ENCODE measurements around the gene RAD51B. TPM values are rescaled to one million over a fixed set of nuclear protein-coding genes. Genes with fewer than 3 reads are reported as not detected.

Gene RAD51B
- total and polyA plus RNA-seq, 3 donors from 2014 or later: 5.5 to 22.5 (median 19.1) TPM

- no peak for DNase-seq
- Histone ChIP-seq H3K9me3 (no peaks in the 10 kb centered on the region), H3K4me3 (no peak overlapping the region), H3K36me3 (ENCODE audit: low read depth, missing control alignments) (no peaks in the 10 kb centered on the region), H3K4me1 (no peaks in the 10 kb centered on the region), H3K27ac (no peak overlapping the region), H3K27me3 (no peaks in the 10 kb centered on the region)
- intact Hi-C loops (cut with DNase I; ENCODE audit: low total_unique reads): no loop called here
- TF ChIP-seq POLR2A (IDR thresholded peaks at IDR 0.05): no peak
- TF ChIP-seq, protein P1, sequence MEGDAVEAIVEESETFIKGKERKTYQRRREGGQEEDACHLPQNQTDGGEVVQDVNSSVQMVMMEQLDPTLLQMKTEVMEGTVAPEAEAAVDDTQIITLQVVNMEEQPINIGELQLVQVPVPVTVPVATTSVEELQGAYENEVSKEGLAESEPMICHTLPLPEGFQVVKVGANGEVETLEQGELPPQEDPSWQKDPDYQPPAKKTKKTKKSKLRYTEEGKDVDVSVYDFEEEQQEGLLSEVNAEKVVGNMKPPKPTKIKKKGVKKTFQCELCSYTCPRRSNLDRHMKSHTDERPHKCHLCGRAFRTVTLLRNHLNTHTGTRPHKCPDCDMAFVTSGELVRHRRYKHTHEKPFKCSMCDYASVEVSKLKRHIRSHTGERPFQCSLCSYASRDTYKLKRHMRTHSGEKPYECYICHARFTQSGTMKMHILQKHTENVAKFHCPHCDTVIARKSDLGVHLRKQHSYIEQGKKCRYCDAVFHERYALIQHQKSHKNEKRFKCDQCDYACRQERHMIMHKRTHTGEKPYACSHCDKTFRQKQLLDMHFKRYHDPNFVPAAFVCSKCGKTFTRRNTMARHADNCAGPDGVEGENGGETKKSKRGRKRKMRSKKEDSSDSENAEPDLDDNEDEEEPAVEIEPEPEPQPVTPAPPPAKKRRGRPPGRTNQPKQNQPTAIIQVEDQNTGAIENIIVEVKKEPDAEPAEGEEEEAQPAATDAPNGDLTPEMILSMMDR (IDR thresholded peaks at IDR 0.05): no peak
- WGBS, 2 donors: 89% methylated on average over 8 of the region's 8 CpGs
Measured at GRCh38 chr14:67831113-67831512, 11.5 kb downstream of the RAD51B start.

DNA sequence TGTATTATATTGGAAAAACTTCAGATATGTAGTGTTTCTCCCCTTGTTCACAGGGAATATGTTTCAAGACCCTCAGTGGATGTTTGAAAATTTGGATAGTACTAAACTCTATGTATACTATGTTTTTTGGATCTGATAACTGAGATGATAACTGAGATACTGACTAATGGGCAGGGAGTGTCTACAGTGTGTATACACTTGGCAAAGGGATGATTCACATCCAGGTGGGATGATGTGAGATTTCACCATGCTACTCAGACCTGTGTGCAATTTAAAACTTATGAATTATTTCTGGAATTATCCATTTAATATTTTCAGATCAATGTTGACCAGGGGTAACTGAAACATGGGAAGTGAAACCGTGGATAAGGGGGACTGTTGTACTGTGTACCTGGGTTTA is 13.8 kb downstream of the RAD51B start:
- 83 to 91% methylated on average over 1 of the region's 1 CpG for WGBS, 2 donors
- no peak overlapping the region for H3K4me3 ChIP-seq
- H3K27ac ChIP-seq: no peak overlapping the region
- no peaks in the 10 kb centered on the region for H3K27me3 ChIP-seq
- intact Hi-C loops (cut with DNase I; ENCODE audit: low total_unique reads): no loop called here
- DNase-seq: no peak
- no peak for TF ChIP-seq POLR2A (IDR thresholded peaks at IDR 0.05)
- TF ChIP-seq, protein P1 (IDR thresholded peaks at IDR 0.05): no peak
- no peaks in the 10 kb centered on the region for H3K4me1 ChIP-seq
- no peaks in the 10 kb centered on the region for H3K9me3 ChIP-seq
- no peaks in the 10 kb centered on the region for H3K36me3 ChIP-seq (ENCODE audit: low read depth, missing control alignments)

- no peaks in the 10 kb centered on the region for H3K36me3 ChIP-seq (ENCODE audit: low read depth, missing control alignments)
- no peak overlapping the region for H3K27ac ChIP-seq
- TF ChIP-seq, protein P1 (IDR thresholded peaks at IDR 0.05): no peak
- TF ChIP-seq POLR2A (IDR thresholded peaks at IDR 0.05): no peak
- H3K9me3 ChIP-seq: peaks cover 3% of the 10 kb centered on the region
- H3K4me1 ChIP-seq: no peaks in the 10 kb centered on the region
- no peaks in the 10 kb centered on the region for H3K27me3 ChIP-seq
- H3K4me3 ChIP-seq: no peak overlapping the region
- intact Hi-C loops (cut with DNase I; ENCODE audit: low total_unique reads): no loop called here
- DNase-seq: no peak
Measured at GRCh38 chr14:67835596-67835995, 16.0 kb downstream of the RAD51B start.

DNA sequence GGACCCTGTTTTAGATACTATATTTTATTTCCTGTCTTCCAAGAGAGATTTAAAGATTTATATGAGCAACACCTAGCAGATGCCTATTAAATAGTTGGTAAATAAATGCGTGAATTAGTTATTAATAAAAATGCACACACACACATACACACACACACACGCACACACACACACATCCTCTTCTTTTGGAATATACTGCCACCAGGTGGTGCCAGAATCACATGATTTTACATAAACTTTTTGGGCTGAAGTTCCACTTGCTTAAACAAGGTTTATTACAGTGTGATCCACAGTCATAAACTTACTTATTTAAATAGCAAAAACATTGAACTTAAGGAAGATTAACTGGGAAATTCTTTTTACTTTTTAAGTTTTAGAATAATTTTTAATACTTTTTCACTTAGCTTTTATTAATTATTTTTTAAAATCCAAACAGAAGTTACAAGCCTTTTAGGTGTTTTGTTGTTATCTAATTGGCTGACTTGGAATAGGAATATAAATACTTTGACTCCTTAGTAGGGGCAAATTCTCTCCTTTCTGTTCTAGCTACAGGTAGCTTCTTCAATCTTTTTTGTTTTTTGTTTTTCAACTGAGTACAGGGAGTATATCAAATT is 17.5 kb downstream of the RAD51B start:
- H3K9me3 ChIP-seq: peaks cover 3% of the 10 kb centered on the region
- no peaks in the 10 kb centered on the region for H3K36me3 ChIP-seq (ENCODE audit: low read depth, missing control alignments)
- H3K4me1 ChIP-seq: no peaks in the 10 kb centered on the region
- intact Hi-C loops (cut with DNase I; ENCODE audit: low total_unique reads): no loop called here
- TF ChIP-seq POLR2A (IDR thresholded peaks at IDR 0.05): no peak
- TF ChIP-seq, protein P1 (IDR thresholded peaks at IDR 0.05): peak in 2 of 3 experiments; percentile 55 to 64
- 43 to 47% methylated on average over 2 of the region's 2 CpGs for WGBS, 2 donors
- no peak overlapping the region for H3K4me3 ChIP-seq
- peak; percentile 45 for DNase-seq
- H3K27ac ChIP-seq: no peak overlapping the region
- no peaks in the 10 kb centered on the region for H3K27me3 ChIP-seq

GRCh38 chr14:67846029-67846610 is 26.5 kb downstream of the RAD51B start:
- WGBS, 2 donors: 93 to 97% methylated on average over 14 to 17 of the region's 17 CpGs
- H3K4me1 ChIP-seq: no peaks in the 10 kb centered on the region
- no peak overlapping the region for H3K27ac ChIP-seq
- intact Hi-C loops (cut with DNase I; ENCODE audit: low total_unique reads): no loop called here
- H3K27me3 ChIP-seq: no peaks in the 10 kb centered on the region
- DNase-seq: no peak
- TF ChIP-seq, protein P1 (IDR thresholded peaks at IDR 0.05): no peak
- no peak overlapping the region for H3K4me3 ChIP-seq
- H3K36me3 ChIP-seq (ENCODE audit: low read depth, missing control alignments): no peaks in the 10 kb centered on the region
- no peaks in the 10 kb centered on the region for H3K9me3 ChIP-seq
